Liver (tissue), 2 donors: Measurements from ENCODE around the gene PLD4.

Experiments
- ZBTB33 ChIP-seq: IDR thresholded peaks from 2 replicates; pipeline ENCODE4 v1.6.1; 2016; ENCODE audit warnings: antibody characterized with exemption
- TF ChIP-seq, protein P1 (sequence below): fragments of 150-350 bp; IDR thresholded peaks from 2 replicates; pipeline ENCODE4 v1.5.1; 2017; ENCODE audit warnings: improper control_type of control experiment, low read depth, low read length; ENCODE audit not compliant: missing input control
- donor health status: healthy.

DNA sequence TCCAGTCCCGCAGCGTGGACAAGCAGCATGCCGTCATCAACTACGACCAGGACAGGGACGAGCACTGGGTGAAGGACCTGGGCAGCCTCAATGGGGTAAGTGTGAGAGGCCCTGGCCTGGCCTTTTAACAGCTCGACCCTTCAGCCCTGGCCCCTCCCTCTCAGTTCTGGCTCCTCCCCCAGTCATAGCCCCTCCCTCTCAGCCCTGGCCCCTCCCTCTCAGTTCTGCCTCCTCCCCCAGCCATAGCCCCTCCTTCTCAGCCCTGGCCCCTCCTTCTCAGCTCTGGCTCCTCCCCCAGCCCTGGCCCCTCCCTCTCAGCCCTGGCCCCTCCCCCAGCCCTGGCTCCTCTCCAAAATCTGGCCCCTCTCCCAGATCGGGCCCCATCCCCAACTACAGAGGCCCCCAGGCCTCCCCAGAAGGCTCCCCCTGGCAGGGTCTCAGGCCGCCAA is 48.4 kb upstream of the PLD4 start:
- TF ChIP-seq, protein P1, sequence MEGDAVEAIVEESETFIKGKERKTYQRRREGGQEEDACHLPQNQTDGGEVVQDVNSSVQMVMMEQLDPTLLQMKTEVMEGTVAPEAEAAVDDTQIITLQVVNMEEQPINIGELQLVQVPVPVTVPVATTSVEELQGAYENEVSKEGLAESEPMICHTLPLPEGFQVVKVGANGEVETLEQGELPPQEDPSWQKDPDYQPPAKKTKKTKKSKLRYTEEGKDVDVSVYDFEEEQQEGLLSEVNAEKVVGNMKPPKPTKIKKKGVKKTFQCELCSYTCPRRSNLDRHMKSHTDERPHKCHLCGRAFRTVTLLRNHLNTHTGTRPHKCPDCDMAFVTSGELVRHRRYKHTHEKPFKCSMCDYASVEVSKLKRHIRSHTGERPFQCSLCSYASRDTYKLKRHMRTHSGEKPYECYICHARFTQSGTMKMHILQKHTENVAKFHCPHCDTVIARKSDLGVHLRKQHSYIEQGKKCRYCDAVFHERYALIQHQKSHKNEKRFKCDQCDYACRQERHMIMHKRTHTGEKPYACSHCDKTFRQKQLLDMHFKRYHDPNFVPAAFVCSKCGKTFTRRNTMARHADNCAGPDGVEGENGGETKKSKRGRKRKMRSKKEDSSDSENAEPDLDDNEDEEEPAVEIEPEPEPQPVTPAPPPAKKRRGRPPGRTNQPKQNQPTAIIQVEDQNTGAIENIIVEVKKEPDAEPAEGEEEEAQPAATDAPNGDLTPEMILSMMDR = no peak
- TF ChIP-seq ZBTB33 = no peak
